Panc1 (cell line): ENCODE data around the gene CTNND2. TPM values are rescaled to one million over a fixed set of nuclear protein-coding genes. Genes with fewer than 3 reads are reported as not detected.

Source experiments
- ATAC-seq: fragments of 200-7000 bp; cut with Tn5 transposase; 2 replicates; pipeline ENCODE4 v1.9.1; 2020; ENCODE audit warnings: mild to moderate bottlenecking, moderate library complexity
- BruUV-seq: library from RNA; stranded (reverse); fragments of 400-500 nt; replicated peaks from 2 replicates; lab custom pipeline; 2021; lab: Mats Ljungman, UMichigan
- CTCF ChIA-PET: fragments of 300-600 bp; sonication (Branson Sonifier 250); formaldehyde crosslinking; loops from one replicate; lab custom pipeline; 2022; ENCODE audit warnings: antibody characterized with exemption; lab: Charles Lee
- POLR2A ChIA-PET: fragments of 300-600 bp; sonication (Branson Sonifier 250); formaldehyde crosslinking; loops from one replicate; lab custom pipeline; 2022; ENCODE audit warnings: antibody characterized with exemption; lab: Charles Lee
- DNase-seq: peaks from one replicate; pipeline ENCODE4 v3.0.0-alpha.2; 2010; ENCODE audit warnings: low read depth, low spot score
- H3K27ac ChIP-seq: 2 replicates; pipeline ENCODE4 v1.5.1; 2011; ENCODE audit warnings: mild to moderate bottlenecking, low read length, inconsistent platforms
- H3K27me3 ChIP-seq: fragments of 200-500 bp; sonication (Bioruptor generic); 2 replicates; pipeline ENCODE4 v1.6.0; 2014; ENCODE audit warnings: low read length, inconsistent platforms; ENCODE audit not compliant: control insufficient read depth, insufficient read depth
- H3K36me3 ChIP-seq: fragments of 200-500 bp; sonication (Bioruptor generic); 2 replicates; pipeline ENCODE4 v1.5.1; 2014; ENCODE audit warnings: inconsistent platforms, mild to moderate bottlenecking, low read length, moderate library complexity; ENCODE audit not compliant: control insufficient read depth, insufficient read depth
- H3K4me1 ChIP-seq: 2 replicates; pipeline ENCODE4 v1.5.1; 2011; ENCODE audit warnings: inconsistent platforms, mild to moderate bottlenecking, low read length, moderate library complexity; ENCODE audit not compliant: control insufficient read depth, insufficient read depth
- H3K4me3 ChIP-seq, 2 experiments: 2 replicates each; pipeline ENCODE4 v1.5.1; 2011 to 2012; ENCODE audit warnings: low read depth in 2 of 2, low read length in 2 of 2, mild to moderate bottlenecking in 2 of 2, inconsistent platforms in 1 of 2, moderate library complexity in 1 of 2
- H3K9me3 ChIP-seq: fragments of 200-500 bp; sonication (Bioruptor generic); 2 replicates; pipeline ENCODE4 v1.5.1; 2014; ENCODE audit warnings: low read depth, mild to moderate bottlenecking, inconsistent platforms, low read length, moderate library complexity; ENCODE audit not compliant: control insufficient read depth, insufficient read depth
- POLR2AphosphoS5 ChIP-seq: IDR thresholded peaks from 2 replicates; pipeline ENCODE4 v1.6.1; 2012; ENCODE audit warnings: mild to moderate bottlenecking, low read depth, low read length, moderate library complexity
- SIN3A ChIP-seq: IDR thresholded peaks from 2 replicates; pipeline ENCODE4 v1.6.1; 2012; ENCODE audit warnings: low read depth, mild to moderate bottlenecking, low read length, moderate library complexity, borderline replicate concordance; ENCODE audit not compliant: insufficient read depth
- TCF7L2 ChIP-seq: IDR thresholded peaks from 2 replicates; pipeline ENCODE4 v1.6.1; 2011; ENCODE audit warnings: mild to moderate bottlenecking, low read depth, low read length, inconsistent platforms
- in situ Hi-C: cut with HindIII; loops from 2 replicates; pipeline ENCODE4 v1.10.0; 2016; ENCODE audit warnings: low sequenced_read_pairs, low pct_unique_long_range_greater_than_20kb
- intact Hi-C: fragments of 100-400 bp; cut with micrococcal nuclease; formaldehyde crosslinking; loops from one replicate; pipeline ENCODE4 v1.10.0; 2022; ENCODE audit not compliant: unreplicated experiment
- total RNA-seq: library from RNA; stranded (reverse); gene quantifications from one replicate; pipeline ENCODE4 v1.2.1, GENCODE V29; 2021; ENCODE audit not compliant: unreplicated experiment
- TF ChIP-seq, protein P1 (sequence below): fragments of 450-650 bp; IDR thresholded peaks from 2 replicates; pipeline ENCODE4 v1.5.1; 2017; ENCODE audit warnings: mild to moderate bottlenecking
- TF ChIP-seq, protein P2 (sequence below), 2 experiments: IDR thresholded peaks; 2 replicates each; pipeline ENCODE4 v1.6.1; 2011 to 2012; ENCODE audit warnings: low read depth in 2 of 2, control low read depth in 1 of 2, low read length in 1 of 2, mild to moderate bottlenecking in 1 of 2, moderate library complexity in 1 of 2; ENCODE audit not compliant: insufficient read depth in 1 of 2

CTNND2 gene
- total RNA-seq, 1 experiment from 2014 or later = 1.0 TPM

DNA sequence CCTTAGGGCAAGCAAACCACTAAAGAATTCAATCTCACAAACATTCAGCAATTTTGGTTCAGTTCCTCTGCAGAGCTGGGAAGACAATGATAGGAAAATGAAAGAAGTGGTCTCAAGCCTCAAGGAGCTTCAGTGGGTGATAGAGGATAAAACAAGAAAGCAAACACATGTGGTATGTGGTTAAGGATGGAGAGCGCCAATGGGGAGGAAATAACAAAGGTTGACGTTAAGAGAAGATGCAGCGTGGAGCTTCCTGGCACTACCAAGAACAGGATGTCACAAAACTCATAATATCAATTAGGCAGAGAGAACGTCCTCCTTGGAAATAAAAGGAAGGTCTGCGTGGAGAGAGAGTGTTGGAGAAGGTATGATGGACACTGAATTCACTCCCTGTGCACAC lies 731.8 kb downstream of the CTNND2 start:
- intact Hi-C loops = no loop called here
- TF ChIP-seq, protein P1, sequence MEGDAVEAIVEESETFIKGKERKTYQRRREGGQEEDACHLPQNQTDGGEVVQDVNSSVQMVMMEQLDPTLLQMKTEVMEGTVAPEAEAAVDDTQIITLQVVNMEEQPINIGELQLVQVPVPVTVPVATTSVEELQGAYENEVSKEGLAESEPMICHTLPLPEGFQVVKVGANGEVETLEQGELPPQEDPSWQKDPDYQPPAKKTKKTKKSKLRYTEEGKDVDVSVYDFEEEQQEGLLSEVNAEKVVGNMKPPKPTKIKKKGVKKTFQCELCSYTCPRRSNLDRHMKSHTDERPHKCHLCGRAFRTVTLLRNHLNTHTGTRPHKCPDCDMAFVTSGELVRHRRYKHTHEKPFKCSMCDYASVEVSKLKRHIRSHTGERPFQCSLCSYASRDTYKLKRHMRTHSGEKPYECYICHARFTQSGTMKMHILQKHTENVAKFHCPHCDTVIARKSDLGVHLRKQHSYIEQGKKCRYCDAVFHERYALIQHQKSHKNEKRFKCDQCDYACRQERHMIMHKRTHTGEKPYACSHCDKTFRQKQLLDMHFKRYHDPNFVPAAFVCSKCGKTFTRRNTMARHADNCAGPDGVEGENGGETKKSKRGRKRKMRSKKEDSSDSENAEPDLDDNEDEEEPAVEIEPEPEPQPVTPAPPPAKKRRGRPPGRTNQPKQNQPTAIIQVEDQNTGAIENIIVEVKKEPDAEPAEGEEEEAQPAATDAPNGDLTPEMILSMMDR = no peak
- TF ChIP-seq SIN3A = no peak
- TF ChIP-seq, protein P2, sequence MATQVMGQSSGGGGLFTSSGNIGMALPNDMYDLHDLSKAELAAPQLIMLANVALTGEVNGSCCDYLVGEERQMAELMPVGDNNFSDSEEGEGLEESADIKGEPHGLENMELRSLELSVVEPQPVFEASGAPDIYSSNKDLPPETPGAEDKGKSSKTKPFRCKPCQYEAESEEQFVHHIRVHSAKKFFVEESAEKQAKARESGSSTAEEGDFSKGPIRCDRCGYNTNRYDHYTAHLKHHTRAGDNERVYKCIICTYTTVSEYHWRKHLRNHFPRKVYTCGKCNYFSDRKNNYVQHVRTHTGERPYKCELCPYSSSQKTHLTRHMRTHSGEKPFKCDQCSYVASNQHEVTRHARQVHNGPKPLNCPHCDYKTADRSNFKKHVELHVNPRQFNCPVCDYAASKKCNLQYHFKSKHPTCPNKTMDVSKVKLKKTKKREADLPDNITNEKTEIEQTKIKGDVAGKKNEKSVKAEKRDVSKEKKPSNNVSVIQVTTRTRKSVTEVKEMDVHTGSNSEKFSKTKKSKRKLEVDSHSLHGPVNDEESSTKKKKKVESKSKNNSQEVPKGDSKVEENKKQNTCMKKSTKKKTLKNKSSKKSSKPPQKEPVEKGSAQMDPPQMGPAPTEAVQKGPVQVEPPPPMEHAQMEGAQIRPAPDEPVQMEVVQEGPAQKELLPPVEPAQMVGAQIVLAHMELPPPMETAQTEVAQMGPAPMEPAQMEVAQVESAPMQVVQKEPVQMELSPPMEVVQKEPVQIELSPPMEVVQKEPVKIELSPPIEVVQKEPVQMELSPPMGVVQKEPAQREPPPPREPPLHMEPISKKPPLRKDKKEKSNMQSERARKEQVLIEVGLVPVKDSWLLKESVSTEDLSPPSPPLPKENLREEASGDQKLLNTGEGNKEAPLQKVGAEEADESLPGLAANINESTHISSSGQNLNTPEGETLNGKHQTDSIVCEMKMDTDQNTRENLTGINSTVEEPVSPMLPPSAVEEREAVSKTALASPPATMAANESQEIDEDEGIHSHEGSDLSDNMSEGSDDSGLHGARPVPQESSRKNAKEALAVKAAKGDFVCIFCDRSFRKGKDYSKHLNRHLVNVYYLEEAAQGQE (IDR thresholded peaks at IDR 0.05; ENCODE audit: insufficient read depth in 1 of 2, low read depth in 2 of 2, low read length in 1 of 2) = no peak
- no peak for TF ChIP-seq TCF7L2
- no peak for TF ChIP-seq POLR2AphosphoS5
- peaks cover 5% of the 10 kb centered on the region; the same call in 1 of the 2 replicates for H3K27me3 ChIP-seq
- ATAC-seq (no peak), DNase-seq (no peak)
- no peak overlapping the region for H3K27ac ChIP-seq
- H3K9me3 ChIP-seq = no peaks in the 10 kb centered on the region
- H3K4me3 ChIP-seq = no peak overlapping the region
- H3K4me1 ChIP-seq = no peaks in the 10 kb centered on the region
- ChIA-PET POLR2A (no interaction called here), CTCF (no interaction called here)
- BruUV-seq = no TSS peak
- in situ Hi-C loops = no loop called here
- H3K36me3 ChIP-seq = no peaks in the 10 kb centered on the region

DNA sequence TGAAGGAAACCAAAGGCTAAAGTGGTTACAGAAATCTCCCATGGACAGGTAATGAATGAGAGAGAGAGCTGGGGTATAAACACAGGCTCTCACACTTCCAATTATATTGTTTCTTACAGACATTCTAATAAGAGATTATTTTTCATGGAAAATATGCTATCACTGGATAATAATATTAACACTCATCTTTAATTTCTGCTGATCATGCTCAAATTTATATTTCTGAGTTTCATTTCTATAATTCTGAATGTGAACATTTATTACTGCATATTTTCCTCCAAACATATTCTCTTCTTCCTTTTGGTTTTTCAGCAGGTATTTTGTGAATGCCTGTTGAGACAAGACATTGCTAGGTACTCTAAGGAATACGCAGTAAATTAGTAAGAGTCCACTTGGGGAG lies 733.0 kb downstream of the CTNND2 start:
- Histone ChIP-seq H3K36me3 (no peaks in the 10 kb centered on the region), H3K9me3 (no peaks in the 10 kb centered on the region), H3K27ac (no peak overlapping the region), H3K27me3 (peaks cover 5% of the 10 kb centered on the region; the same call in 1 of the 2 replicates), H3K4me1 (no peaks in the 10 kb centered on the region), H3K4me3 (no peak overlapping the region)
- ATAC-seq (no peak), DNase-seq (no peak)
- no peak for TF ChIP-seq SIN3A
- TF ChIP-seq, protein P2 (IDR thresholded peaks at IDR 0.05; ENCODE audit: insufficient read depth in 1 of 2, low read depth in 2 of 2, low read length in 1 of 2) = no peak
- no peak for TF ChIP-seq TCF7L2
- TF ChIP-seq, protein P1 = no peak
- TF ChIP-seq POLR2AphosphoS5 = no peak
- in situ Hi-C loops = no loop called here
- no TSS peak for BruUV-seq
- POLR2A ChIA-PET = no interaction called here
- intact Hi-C loops = no loop called here
- CTCF ChIA-PET = no interaction called here
